KOPT-K1 (cell line): Measurements from ENCODE around the gene DAP.

Experiments used
- H3K27ac ChIP-seq: fragments of 200-600 bp; sonication (generic); 2 replicates; pipeline ENCODE4 v1.5.1; 2016; ENCODE audit warnings: antibody characterized with exemption, mild to moderate bottlenecking, low read depth, low read length; ENCODE audit not compliant: poor library complexity, severe bottlenecking
- H3K36me3 ChIP-seq: fragments of 200-600 bp; sonication (generic); 2 replicates; pipeline ENCODE4 v1.5.1; 2017; ENCODE audit warnings: antibody characterized with exemption, mild to moderate bottlenecking, low read length, moderate library complexity; ENCODE audit not compliant: insufficient read depth
- H3K9me3 ChIP-seq: fragments of 200-600 bp; sonication (generic); 2 replicates; pipeline ENCODE4 v1.5.1; 2017; ENCODE audit warnings: antibody characterized with exemption, low read length, mild to moderate bottlenecking; ENCODE audit not compliant: insufficient read depth, poor library complexity, severe bottlenecking

DAP gene

GRCh38 chr5:10630126-10630525 is 130.9 kb downstream of the DAP start:
- no peaks in the 10 kb centered on the region for H3K9me3 ChIP-seq
- H3K36me3 ChIP-seq, result no peaks in the 10 kb centered on the region
- no peak overlapping the region for H3K27ac ChIP-seq

GRCh38 chr5:10629682-10630081 is 131.4 kb downstream of the DAP start:
- no peaks in the 10 kb centered on the region for H3K9me3 ChIP-seq
- no peak overlapping the region for H3K27ac ChIP-seq
- no peaks in the 10 kb centered on the region for H3K36me3 ChIP-seq
